ENCODE data around the gene RHOBTB1.
A peak's percentile ranks its signal among the peaks of the same experiment; 100 is the strongest.

The RHOBTB1 gene

DNA sequence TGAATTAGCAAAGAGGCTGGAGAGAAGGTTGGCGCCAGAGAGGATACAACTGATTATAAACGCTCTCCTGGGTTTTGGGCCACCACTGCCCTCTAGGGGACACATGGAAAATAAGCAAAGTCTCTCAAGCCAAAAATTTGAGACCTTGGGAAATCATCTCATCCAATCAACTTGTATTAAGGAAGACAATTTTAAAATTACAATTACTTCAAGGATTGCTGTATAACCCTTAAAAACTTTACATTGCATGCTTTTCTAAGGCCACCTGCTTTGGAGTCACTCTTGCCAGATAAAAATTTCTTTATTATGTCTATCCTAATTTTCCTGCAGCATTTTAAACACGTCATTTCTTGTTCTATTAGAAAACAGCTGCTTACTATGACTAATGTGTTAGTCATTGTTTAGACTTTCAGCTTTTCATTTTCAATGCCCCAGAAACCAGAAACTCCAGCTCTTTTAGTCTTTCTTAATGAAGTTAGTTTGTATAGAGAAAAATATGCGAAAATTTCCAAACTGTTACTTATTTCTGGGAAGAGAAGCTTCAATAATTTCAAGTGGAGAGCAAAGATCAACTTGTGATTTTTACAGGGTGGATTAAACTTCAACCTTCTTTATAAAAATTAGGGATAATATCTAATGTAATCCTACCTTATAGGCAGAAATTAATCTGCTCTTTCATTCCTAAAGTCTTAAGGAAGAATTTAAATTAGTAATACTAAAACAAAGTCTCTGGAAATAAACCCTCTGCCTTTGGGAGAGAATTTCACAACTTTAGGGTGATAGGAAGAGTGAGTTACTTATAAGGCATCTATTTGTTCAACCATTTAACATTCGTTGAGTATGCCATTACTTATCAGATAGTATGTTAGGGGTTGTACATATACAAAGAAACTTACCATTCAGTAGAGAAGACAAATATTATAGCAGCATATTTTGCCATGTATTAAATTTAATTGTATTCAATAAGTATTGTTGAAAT is 20.6 kb upstream of the RHOBTB1 start:
- peak; percentile 98 for FAIRE-seq

DNA sequence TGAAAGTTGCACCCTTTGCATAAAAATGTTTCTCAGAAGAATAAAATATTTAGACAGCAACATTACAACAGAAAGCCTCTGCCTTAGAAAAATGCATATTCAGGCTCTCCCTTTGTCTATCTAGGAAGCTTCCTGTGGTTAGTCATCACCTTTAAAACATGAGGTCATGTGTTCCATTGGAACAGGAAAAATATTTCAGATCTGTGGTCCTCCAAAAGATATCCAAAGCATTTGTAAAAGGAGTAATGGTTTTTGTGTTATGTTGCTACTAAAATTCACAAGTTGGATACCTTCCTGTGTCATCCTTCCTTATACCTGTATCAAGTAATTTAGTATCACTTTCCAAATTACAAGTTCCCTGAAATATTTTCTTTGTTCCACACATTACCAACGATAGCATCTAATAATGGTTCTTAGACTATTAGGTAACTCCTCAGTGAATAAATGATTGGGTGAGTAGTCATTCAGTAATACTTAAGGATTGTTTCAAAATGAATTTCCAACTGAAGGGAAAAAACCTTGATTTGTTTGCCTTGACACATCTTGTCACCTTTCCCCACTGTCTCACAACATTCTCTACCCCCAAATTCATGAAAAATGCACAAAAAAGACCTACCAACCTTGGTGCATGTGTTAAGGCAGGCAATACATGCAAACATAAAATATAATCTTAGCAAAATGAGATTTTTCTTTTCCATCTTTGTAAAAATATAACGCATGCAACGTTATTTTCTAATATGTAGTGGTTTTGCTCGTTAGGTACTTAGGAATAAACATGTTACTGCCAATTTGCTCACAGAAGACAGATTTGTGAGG is 19.7 kb upstream of the RHOBTB1 start:
- no peak for FAIRE-seq

DNA sequence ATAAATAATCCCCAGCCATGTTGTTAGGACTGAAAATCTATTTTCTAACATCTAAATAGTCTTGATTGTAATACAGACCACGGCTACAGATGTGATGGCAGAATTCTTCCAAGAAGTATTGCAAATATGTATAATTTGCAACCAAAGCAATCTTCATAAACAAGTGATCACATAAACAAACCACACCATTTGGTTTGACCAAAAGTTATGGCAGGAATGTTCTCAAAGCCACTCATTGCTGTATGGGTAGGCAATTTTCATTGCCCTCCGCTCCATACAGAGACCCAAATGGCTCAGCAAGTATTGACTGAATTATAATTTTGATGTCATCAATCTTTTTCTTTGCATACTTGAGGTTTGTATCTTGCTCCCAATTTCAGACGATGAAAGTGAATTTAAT is 19.0 kb upstream of the RHOBTB1 start:
- FAIRE-seq: no peak

DNA sequence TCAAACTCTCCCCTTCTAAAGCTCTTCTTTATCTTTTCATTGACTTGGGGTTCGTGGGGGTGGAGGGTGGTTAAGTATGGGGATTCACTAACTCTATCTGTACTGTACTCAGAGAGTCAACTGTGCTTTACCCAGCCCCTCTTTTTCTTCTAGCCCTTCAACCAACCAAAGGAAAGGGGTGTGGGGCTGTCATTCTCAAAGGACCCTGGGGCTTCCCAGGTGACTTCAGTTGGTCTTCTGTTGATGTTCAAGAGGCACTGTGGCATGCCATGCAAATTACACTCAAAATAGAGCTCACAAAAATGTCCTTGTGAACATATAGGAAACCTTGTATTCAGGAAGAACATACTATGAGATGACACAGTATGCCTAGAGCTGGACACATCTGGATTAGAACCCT is 16.9 kb upstream of the RHOBTB1 start:
- no peak for FAIRE-seq

DNA sequence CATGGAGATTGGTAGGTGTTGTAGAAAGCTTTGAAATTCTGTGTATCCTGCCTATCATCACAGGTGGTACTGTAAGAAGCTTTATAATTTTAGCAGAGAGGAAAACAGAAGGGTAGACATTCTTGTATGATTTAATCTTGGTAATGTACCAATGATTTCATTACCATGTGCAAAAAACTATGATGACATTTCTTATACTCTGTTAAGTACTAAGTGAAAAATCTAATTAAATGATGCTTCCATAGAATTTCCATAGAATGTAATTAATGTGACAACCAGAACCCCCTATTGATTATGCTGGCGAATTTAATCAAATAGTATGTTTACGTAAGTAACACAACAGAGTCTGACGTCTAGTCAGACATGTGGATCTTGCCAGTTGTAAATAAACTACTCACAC is 16.0 kb upstream of the RHOBTB1 start:
- FAIRE-seq: no peak

DNA sequence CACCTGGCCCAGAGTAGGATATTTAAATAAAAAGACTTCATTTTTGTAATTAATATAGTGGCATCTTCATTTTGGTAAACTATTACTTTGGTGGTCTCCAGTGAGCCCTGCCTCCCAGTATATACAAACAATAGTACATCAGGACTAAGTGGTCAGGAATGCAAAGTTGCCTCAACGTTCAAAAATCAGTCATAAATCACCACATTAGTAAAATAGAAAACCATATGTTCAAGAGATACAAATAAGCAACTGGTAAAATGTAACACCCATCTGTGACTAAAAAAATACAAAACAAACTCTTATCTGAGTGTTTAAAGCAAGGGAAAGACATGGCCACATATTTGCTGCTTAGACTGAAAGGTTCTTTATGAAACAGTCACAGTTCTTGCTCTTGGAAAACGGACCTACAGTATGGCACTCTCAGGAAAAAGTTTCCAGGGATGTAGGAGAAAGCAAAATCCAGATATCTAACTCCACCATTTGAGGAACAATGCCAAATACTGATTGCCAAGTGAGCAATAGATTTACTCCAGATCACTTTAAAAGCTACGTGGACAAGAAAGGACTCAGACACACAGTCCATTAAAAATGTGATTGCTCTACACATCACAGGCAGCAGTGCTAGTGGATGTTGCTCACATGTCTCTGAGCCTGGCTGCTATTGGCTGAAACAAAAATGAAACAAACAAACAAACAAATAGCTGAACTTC is 15.1 kb upstream of the RHOBTB1 start:
- FAIRE-seq: no peak

DNA sequence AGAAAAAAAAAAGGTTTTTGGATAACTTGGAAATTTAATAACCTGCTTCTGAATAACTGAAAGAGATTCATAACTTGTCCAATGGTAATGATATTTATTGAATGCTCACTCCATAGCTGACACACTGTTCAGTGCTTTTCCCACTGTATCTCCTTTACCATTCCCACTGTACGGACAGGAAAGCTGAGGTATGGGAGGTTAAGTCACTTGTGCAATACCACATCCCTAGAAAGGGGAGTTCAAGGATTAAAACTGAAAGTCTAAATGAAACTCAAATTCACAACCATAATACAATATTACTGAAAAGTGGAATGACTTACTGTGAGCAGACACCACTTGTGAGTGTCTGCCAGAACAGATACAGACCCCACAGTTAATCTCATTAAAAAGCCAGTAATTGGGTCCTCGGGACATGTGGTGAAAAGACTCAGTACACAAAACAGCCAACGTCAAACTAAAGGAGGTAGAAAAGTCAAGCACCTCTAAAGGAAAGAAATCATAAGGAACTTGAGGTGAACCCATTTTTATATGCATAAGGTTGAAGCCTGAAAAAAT is 13.8 kb upstream of the RHOBTB1 start:
- no peak for FAIRE-seq

DNA sequence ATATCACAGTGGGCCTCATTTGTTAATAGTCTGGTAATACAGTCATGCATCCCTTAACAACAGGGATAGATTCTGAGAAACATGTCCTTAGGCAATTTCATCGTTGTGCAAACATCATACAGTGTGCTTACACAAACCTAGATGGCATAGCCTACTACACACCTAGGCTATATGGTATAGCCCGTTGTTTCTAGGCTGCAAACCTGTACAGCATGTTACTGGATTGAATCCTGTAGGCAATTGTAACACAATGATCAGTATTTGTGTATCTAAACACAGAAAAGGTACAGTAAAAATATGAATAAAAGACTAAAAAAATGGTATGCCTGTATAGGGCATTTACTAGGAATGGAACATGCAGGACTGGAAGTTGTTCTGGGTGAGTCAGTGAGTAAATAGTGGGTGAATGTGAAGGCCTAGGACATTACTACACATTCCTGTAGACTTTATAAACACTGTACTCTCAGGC is 12.0 kb upstream of the RHOBTB1 start:
- no peak for FAIRE-seq

DNA sequence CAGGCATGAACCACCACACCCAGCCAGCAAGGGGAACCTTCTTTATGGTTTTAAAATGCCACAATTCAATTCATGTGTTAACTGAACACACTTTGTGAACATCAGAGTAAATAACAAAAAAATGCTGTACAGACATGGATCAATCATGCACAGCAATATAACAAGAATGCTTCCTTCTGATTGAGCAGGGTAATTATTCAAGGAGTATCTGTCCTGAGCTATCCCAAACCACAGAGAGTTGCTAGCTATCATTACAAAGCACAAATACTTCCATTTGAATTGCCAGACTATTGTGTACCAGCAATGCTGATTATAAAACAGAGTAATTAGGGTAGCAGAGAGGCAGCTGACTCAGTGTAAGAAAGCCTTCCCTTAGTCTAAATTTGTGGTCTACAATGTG is 11.3 kb upstream of the RHOBTB1 start:
- no peak for FAIRE-seq

DNA sequence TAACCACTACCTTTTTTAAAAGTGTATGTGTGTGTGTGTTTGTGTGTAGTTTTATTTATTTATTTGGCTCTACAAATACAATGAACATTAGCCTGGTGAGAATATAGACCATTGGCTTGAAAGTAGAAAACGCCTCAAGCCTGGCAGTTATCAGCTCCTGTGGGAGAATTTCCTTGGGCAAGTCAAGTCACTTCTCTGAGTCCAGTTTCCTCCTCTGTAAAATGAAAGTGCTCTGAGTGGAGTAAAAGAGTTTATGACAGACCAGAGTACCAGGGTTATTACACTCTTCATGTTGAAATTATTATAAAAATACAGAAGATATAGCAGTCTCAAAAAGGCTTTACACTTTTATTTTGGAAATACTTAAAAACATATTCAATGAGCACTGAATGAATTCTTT is 10.1 kb upstream of the RHOBTB1 start:
- no peak for FAIRE-seq

DNA sequence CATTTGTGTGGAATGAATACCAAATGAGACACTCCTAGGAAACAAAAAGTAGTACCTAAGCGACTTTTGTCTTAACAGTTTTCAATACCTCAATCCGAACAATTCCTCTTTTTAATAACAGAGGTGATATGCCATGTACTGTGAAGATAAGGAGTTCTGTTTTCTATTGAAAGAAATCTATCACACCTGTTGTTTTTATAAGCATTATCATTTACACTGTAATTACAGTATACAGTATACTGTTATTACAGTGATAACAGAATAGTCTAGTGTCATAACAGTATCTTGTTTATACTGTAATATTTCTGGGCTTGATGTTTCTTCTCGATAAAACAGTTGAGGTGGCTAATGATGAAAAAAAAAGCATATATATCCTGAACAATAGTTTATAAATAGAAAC is 9.4 kb upstream of the RHOBTB1 start:
- FAIRE-seq: no peak

DNA sequence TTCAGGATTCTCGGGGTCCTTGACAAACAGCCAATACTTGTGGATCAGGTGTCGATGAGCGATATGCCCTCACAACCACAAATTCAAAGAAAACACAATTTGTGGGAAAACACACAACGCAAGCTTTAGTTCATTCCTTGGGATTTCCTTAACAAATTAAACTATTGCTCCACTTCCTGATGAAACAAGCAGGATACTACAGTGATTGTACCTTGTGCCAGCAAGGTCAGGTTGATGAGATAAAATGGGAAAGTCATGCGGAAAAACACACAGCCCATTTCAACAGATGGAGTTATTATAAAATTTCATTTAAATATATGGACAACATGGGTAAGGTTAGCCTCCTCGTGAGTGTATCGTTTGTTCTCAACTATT is 8.8 kb upstream of the RHOBTB1 start:
- FAIRE-seq: peak; percentile 58

DNA sequence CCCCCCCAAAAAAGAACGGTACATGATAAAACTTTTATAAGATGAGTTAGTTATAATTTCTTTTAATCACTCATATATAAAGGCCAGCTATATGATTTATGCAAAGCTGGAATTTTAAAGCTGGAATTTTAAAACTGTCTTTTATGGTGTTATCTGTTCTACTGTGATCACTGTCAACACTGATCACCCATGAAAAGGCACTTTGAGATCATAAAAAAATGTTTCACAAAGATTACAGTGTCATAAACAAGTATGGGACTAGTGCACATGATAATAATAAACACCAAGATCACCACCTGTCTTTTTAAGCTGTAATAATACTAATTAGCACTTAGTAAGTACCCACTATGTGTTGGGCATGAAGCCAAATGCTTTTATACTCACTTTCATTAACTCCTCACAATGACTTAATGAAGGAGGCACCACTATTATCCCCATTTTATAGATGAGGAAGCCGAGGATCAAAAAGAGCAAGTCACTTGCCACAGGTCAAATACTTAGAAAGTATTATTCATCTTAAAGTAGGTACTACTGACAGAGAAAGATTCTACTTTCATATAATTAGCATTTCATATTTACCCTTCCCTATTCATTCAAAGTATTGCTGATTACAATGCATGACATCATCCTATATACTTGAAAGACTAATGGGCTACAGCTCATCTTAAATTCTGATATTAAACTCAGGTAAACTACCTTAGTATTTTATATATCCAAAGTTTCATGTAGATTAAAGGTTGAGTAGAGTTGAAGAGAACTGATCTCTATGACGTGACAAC is 8.3 kb upstream of the RHOBTB1 start:
- FAIRE-seq: no peak

DNA sequence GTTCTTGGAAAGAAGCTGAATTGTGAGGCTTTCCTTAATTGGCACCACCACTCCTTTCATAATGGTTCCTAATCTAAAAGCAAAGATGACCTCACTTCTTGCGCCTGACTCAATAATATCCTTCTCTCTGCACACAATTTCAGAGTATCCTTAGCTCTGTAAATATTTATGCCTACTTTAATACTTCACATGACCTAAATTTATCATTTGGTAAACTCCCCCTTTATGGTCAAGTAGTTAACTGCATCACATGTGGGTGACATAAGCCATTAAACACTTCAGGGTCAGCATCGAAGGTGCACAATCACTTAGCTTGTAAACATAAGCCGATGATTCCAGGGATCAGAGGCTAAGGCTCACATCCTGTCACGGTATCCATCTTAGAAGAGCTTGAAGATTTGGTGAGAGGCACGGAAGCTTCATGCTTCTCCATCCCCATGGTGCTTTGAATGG is 7.3 kb upstream of the RHOBTB1 start:
- peak; percentile 88 for FAIRE-seq

DNA sequence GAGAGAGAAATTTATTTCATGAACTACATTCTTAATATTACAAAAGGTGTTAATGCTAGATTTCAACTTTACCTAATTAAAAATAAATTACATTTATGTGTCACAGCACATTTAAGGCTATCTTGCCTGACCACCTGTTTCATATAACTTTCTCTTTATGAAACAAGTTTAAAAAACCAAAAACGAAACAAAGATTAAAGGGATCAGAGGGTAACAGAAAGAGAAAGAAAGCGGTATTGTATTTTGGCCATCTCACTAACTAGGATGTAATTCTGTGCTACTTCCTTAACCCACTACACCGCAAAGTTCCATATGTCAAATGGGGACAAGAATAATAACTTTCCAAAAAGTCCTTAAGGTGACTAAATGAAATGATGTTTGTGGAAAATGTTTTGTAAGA is 6.3 kb upstream of the RHOBTB1 start:
- FAIRE-seq: no peak

DNA sequence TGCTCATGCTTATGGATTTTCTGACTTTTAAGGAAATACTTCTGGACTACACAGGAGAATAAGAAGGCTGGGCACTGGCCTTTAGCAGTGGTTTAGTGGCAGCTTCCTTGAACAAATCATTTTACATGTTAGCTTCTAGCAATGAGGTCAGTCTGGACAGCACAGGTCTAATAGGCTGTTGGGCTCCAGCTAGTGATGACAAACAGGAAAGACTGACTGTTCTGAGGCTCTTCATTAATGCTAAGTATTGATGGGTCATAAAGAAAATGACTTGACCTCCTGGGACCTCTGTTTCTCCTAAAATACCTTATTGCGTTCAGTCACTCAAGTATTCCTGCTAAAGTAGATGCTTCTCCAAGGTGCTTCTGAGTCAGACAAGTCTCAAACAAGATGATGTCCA is 4.9 kb upstream of the RHOBTB1 start:
- no peak for FAIRE-seq

DNA sequence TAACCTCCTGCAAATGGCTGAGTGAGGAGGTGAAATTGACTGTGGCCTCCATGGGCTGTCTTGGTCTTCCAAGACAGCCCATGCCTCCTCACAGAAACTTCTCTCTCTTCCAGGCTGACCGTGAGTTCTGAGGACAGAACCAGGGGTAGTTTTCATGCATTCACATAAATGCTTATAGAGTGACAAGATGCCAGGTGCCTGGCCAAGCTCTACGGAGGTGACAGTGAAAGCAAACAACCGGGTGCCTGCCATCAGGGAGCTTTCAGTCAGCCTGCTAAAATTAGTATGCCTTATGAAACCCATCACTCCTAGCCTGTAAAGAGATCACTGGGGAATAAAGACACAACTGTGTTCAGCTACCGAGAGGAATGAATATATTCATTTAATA is 919 bp upstream of the RHOBTB1 start:
- FAIRE-seq: no peak

DNA sequence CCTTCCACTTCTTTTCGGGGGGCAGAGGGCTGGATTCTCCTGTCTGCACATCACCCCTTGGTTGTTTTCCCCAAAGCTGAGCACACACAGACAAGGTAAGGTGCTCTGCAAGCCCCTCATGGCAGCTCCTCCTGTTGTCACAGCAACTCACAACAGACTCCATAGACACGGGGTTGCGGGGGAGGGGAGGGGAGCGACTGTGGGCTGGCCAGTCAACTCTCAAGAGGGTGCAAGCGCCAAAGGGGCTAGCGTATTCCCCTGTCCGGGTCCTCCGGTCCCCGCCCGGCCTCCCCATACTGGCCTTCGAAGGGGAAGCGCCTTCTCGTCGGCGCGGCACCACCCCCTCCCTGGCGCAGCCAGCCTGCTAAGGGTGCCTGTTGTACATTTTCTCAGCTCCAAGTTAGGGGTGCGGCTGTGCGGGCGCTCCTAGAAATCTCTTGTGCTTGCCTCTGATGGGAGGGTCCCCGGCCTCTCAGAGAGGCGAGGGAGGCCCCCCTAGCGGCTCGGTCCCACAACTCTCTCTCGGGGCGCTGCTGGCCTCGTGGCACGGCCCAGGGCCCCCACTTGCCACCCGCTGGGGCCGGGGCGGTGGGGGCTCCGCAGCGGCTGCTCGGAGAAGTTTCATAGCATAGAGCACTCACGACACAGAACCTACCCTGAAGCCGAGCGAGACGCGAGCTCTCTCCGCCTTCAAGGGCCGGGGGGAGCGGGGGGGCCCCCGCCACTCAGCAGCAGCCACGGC is 498 bp downstream of the RHOBTB1 start:
- no peak for FAIRE-seq

DNA sequence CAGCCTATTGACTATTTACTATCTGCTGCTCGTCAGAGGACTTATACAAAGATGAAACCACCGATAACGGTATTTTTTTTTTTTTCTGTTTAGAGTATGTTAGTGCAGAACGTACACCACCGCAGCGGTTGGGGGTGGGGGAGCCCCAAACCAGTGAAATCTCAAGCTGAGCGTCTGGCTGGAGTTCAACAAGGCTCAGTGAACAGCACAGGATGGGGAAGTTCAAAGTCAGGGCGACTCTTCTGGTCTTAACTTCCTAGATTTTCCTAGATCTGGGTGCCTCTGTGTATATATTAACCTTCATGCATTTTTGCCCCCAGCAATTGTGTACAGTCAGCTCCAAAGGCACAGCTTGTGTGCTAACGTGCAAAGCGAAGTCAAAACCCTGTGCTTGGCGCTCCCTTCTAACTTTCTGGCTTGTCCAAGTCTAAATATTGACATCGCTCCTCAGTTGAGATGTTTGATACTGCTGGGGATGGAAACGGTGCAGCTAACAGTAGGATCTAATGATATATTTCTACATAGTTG is 1.1 kb downstream of the RHOBTB1 start:
- peak; percentile 9 for FAIRE-seq

DNA sequence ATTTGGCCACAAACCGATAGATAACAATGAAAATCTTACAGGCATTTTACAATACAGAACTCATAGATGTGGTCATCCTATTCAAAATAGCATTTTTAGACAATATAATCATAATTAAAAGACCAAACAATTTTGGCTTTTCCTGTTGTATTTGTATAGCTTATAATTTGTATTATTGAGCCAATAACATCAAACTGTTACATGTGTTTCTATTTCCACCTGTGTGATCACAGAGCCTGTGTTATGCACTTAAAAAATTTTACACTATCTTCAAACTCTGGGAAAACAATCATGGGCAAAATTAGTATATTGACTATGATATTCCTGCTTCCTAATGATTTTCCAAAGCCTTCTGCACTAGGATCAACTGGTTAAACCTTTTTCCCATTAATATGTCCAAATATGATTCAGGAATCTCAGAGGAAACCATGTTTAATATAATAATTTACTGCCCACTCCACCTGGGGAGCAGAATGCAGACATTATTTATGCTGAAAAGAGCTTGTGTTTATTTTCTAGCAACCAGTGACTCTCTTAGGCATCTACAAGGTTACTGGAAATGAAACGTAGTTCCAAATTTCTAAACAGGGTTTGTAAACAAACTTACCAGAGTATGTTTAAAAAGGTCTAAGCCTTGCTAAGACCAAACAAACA is 1.7 kb downstream of the RHOBTB1 start:
- FAIRE-seq: peak; percentile 36

DNA sequence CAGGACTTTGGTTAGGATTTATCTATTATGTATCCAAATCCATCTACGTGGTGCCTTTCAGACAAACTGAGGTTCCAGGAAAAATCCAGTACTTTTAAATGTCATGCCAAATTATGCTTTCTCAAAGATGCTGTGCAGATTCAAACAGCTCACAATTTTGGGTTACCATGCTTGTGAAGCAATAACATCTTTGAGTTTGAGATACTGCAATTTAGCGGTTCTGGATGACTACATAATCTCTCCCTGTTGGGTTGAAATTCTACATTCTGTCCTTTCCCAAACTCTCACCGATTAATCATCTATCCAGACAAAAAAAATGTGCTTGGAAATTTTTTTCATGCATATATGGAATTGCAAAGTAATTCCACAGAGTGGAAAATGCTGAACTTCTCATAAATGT is 3.5 kb downstream of the RHOBTB1 start:
- no peak for FAIRE-seq
